GM15510 (cell line): ENCODE measurements around the gene BRI3.

ENCODE experiments used
- POLR2A ChIP-seq: IDR thresholded peaks from 3 replicates; pipeline ENCODE4 v1.6.1; 2011; ENCODE audit warnings: borderline replicate concordance; ENCODE audit not compliant: insufficient read length; ENCODE audit errors: extremely low read depth

Gene BRI3

GRCh38 chr7:98289333-98289875, 7.9 kb downstream of the BRI3 start:
- TF ChIP-seq POLR2A: no peak

DNA sequence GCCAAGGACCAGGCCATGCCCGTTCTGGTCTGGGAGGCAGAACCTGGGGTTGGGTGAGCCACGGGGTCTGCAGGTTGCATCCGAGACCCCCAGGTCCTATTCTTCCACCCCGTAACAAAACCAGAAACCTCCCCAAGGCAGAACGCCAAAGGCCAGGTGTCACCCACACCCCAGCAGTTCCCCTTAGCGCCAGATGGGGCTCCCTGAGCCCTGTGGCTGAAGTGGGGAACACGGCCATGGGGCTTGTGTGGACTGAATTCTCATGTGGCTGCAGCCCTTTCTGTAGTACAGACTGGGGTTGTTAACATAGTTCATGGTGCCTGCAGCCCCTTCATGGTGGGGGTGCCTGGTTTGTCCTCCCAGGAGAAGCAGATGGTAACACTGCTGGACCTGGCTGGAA, 10.2 kb downstream of the BRI3 start:
- no peak for TF ChIP-seq POLR2A

DNA sequence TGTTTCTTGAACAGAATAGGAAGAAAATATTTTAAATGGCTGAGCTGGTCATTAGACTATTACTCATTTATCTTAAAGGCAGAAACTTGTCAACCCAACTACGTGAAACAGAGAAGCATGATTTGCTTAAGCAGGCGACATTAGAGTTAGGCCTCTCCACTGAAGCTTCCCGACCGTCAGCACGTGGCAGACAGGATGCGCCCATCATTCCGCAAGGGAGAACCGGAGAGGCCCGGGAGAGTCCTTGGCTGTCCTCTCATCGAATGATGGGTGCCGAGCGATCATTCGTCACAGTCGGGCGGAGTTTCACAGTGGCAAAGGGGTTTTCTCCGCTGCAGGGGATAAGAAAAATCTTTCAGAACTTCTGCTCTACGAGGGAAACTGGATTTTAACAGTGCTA, 11.8 kb downstream of the BRI3 start:
- TF ChIP-seq POLR2A: no peak

- TF ChIP-seq POLR2A: no peak
Measured at GRCh38 chr7:98293746-98294145, 12.3 kb downstream of the BRI3 start.

DNA sequence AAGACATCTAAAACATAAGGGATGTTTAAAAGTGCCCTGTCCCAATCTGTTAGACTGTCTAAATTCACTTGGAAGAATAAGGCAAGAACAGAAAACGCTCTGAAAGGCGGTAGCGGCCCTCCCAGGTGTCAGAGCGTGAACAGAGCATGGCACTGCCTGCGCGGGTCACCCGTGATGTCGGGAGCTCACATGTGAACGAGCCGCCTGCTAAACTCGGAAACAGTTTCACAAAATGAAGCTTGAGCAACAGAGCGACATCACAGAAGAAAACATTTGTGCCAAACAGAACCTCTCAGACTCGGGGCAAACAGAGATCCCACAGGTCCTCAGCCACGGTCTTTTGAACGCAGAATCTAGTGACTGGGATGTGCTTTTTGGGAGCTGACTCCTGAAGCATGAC, 12.8 kb downstream of the BRI3 start:
- TF ChIP-seq POLR2A: no peak

GRCh38 chr7:98294798-98295382, 13.4 kb downstream of the BRI3 start:
- no peak for TF ChIP-seq POLR2A

- TF ChIP-seq POLR2A: no peak
Measured at GRCh38 chr7:98295467-98296192, 14.1 kb downstream of the BRI3 start.

DNA sequence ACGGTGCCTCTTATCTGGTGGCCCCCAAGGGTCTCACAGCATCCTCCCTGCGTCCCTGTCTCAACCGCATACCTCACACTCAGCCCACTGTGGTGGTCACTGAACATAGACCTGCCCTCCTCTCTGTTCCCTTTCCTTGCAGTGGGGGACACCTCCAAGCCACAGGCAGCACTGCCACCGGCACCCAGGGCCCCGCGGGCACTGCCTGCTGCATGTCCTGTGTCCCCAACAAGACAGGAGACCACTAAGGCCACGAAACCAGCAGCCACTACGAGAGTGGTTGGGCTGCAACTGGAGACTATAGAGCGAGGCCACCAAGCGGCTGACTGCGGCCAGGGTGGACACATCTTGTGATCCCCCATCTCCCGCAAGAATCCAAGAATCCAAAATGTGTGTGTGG, 15.3 kb downstream of the BRI3 start:
- TF ChIP-seq POLR2A: no peak

DNA sequence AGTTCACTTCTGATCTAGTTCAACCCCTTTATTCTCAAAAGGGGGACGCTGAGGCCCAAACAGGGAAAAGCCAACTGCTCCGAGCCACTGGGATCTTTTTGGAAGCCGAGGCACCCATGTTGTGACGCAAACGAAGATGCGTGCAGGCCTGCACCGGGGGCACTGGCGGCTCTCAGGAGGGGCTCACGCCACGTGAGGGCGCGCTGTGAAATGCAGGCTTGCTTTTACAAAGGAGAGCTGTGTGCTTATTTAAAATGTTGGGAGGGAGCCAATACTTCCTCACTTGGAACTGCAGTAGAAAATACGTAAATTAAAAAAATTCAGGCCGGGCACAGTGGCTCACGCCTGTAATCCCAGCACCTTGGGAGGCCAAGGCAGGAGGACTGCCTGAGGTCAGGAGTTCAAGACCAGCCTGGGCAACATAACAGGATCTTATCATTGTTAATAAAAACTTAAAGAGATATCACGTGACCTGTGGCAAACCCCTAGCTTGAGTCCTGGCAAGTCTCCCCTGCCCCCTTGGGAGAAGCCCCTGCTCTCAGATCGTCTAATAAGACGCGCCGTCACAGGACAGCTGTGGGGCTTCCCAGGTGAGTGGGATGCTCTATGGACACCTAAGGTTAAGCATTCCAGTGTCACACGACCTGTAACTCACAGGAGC, 16.3 kb downstream of the BRI3 start:
- TF ChIP-seq POLR2A: no peak

- no peak for TF ChIP-seq POLR2A
Measured at GRCh38 chr7:98300595-98301372, 19.3 kb downstream of the BRI3 start.

- TF ChIP-seq POLR2A: no peak
Measured at GRCh38 chr7:98301693-98302470, 20.4 kb downstream of the BRI3 start.

- no peak for TF ChIP-seq POLR2A
Measured at GRCh38 chr7:98303176-98303865, 21.8 kb downstream of the BRI3 start.

- TF ChIP-seq POLR2A: no peak
Measured at GRCh38 chr7:98303906-98304305, 22.4 kb downstream of the BRI3 start.
